Measurements from ENCODE around the gene TLE4.
"Not testable (repeated sequence)": the region's sequence is repeated elsewhere in the genome, so short reads cannot be mapped to it uniquely, and the experiment has no call there.

The TLE4 gene

GRCh38 chr9:79745752-79746336 lies 174.1 kb downstream of the TLE4 start:
- no peak for DNase-seq

- DNase-seq = not testable (repeated sequence)
Observed at GRCh38 chr9:79751895-79752466, 180.2 kb downstream of the TLE4 start.

- DNase-seq = no peak
Observed at GRCh38 chr9:79756414-79756813, 184.6 kb downstream of the TLE4 start.

GRCh38 chr9:79757074-79757473 lies 185.3 kb downstream of the TLE4 start:
- no peak for DNase-seq

GRCh38 chr9:79757881-79758669 lies 186.3 kb downstream of the TLE4 start:
- DNase-seq = no peak

GRCh38 chr9:79759460-79759859 lies 187.7 kb downstream of the TLE4 start:
- no peak for DNase-seq

GRCh38 chr9:79762070-79762469 lies 190.3 kb downstream of the TLE4 start:
- no peak for DNase-seq

- DNase-seq = no peak
Observed at GRCh38 chr9:79763671-79764285, 192.0 kb downstream of the TLE4 start.

- DNase-seq = no peak
Observed at GRCh38 chr9:79764374-79764773, 192.6 kb downstream of the TLE4 start.

- no peak for DNase-seq
Observed at GRCh38 chr9:79765466-79765865, 193.7 kb downstream of the TLE4 start.

- no peak for DNase-seq
Observed at GRCh38 chr9:79766091-79766490, 194.3 kb downstream of the TLE4 start.

- DNase-seq = no peak
Observed at GRCh38 chr9:79768194-79768593, 196.4 kb downstream of the TLE4 start.

GRCh38 chr9:79769476-79770275 lies 197.9 kb downstream of the TLE4 start:
- no peak for DNase-seq

GRCh38 chr9:79774356-79774755 lies 202.6 kb downstream of the TLE4 start:
- no peak for DNase-seq

All from activated gamma-delta T cell (primary cell).